Activated CD8-positive, alpha-beta memory T cell treated with anti-CD3 and anti-CD28 coated beads, Interleukin-2, amount 50 U/mL, for 24 hours (primary cell): ENCODE measurements around the gene WDR91.

ENCODE experiments used
- DNase-seq: peaks from one replicate; pipeline ENCODE4 v3.0.0-alpha.2; 2020; ENCODE audit errors: extremely low read depth

WDR91 gene

DNA sequence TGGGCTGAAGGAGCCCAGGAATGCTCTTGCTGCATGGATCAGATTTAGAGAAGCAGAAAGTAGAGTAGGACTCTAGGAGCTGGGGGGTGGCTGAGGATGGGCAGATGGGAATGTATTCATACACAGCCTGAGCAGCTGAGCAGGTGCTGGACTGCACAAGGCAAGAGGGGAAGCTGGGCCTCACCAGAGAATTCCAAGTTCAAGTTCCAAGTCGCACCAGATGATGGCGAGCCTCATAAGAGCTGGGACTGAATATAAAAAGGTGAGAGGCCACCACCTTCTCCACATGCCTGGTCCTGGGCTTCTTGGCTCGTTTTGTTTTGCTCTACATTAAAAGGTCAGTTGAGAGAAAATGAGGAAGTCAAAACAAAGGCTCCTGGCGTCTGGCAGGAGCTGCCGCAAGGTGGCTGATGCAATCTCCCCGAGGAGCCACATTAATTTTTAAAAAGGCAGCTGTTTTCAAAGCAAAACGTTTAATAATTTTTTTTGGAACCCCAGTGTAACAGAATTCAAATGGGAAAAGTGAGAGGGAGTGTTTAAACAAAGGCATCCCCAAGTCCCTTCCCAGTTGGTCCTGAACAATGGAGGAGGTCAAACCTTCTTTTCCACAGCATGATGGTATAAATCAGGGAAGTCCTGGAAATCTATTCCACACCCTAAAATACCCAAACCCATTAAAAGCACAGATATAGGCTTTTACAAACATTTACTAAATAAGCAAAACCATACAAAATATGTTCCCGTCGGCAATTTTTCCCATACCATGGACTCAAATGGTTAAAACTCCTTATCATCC lies 50.3 kb downstream of the WDR91 start:
- no peak for DNase-seq

DNA sequence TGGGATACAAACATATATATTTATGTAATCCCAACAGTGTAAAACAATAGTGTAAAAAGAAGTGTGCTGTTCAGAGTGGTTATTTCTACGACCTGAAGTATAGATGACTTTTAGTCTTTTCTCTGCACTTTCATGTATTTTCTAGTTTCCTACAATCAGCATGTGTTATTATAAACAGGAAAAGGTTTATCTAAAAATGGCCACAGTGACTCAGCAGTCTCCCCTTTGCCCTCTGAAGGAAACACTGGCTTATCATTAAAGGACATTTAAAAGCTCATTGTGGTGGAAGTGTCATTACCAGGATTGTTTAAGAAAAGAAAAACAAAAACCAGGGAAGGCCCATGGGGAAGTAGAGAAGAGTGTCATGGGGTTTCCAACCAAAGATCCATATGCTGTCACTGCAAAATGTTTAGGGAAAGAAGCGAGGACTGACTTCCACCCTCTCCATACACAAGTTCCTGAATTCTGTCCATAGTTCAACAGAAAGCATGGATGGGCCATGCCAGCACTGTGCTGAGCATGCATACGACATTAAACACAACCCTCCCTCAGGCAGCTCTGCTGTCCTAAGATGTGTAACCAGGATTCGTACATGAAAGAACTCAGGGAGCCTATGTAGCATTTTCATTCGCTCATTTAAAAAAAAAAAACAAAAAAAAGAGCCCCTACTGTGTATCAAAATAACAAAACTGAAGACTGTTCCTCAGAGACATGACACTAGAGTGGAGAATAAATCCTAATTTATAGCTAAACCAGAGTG lies 51.0 kb downstream of the WDR91 start:
- DNase-seq = no peak

DNA sequence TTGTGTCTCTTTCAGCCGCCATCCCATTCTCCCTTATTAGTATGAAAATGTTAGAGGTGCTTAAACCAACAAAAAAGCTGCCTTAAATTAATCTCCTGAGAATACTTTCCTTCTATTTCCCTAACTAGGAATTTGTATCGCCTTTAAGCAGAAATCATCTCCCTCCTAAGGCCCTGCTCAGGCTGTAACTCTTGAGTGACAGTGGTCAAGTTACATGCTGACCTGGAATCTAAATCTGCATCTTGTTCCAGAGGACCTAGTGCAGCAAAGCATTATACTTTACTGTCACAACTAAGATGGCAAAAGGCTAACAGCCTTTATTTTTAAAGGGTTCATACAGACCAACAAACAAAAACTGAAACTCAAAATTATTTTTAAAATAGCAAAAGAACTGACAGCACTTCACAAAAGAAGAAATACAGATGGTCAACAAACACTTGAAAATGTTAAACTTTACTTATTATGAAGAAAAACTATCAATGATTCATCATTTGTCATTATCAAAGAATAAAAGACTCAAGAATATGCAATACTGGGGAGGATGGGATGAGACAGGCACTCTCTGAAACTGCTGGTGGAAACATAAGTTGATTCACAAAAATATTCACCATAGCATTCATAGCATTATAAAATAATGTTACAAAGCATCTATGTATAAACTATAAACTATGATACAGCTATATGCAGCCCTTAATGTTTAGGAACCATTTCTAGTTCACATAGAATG lies 51.8 kb downstream of the WDR91 start:
- DNase-seq = no peak

DNA sequence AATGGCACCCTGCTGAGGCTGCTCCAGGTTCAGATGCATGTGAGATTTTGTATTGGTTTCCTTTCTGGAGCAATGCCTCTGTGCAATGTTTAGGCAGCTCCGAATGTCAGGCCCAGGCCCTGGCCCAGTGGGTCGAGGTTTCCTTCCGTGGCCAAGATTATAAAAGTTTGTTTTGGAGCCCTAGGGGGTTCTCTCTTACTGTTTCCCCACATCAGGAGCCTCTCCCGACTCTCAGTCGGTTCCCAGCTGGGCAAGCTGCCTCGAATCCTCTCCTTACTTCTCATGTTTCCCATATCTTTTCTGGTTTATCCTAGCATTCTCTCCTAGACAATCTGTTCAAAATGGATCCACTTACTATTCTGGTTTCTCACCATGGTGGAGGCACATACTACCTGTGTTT lies 52.5 kb downstream of the WDR91 start:
- no peak for DNase-seq

DNA sequence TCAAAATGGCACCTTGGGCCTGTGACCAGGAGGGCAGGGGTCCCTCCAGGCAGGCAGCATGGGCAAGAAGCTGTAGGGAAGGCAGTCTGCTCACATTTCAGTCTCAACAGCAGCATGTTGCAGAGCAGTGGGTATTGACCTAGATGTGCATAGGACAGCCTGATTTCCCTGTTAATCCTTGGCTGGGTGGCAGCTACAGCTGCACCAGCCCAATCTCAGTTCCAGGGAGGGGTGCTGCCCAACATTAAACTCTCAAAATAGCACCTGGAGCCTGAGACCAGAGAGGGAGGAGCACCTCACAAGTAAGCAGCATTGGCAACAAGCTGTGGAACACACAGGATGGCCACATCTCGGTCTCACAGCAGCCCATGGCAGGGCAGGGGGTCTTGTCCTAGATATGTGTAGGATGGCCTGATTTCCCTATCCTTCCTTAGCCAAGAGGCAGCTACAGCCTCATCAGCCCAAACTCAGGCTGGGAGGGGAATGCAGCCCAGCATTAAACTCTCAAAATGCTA lies 53.1 kb downstream of the WDR91 start:
- DNase-seq = no peak

DNA sequence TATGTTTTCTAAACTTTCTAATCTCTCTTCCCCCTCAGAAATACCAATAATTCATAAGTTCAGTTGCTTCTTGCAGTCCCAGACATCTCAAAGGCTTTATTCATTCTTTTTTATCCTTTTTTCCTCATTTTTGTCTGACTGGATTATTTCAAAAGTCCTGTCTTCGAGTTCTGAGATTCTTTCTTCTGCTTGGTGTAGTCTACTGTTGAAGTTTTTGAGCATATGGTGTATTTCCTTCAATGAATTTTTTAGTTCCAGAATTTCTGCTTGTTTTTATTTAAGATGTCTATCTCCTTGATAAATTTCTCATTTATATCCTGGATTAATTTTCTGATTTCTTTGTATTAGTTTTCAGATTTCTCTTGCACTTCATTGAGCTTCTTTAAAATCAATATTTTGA lies 55.0 kb downstream of the WDR91 start:
- no peak for DNase-seq

DNA sequence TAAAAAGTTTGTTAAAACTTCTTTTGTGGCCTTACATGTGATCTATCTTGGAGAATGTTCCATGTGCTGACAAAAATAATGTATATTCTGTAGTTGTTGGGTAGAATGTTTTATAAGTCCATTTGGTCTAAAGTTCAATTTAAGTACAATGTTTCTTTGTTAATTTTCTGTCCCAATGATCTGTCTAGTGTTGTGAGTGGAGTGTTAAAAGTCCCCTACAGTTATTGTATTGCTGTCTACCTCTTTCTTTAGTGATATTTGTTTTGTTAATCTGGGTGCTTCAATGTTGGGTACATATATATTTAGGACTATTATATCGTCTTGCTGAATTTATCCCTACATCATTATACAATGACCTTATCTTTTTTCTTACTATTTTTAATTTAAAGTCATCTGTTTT lies 56.6 kb downstream of the WDR91 start:
- no peak for DNase-seq

DNA sequence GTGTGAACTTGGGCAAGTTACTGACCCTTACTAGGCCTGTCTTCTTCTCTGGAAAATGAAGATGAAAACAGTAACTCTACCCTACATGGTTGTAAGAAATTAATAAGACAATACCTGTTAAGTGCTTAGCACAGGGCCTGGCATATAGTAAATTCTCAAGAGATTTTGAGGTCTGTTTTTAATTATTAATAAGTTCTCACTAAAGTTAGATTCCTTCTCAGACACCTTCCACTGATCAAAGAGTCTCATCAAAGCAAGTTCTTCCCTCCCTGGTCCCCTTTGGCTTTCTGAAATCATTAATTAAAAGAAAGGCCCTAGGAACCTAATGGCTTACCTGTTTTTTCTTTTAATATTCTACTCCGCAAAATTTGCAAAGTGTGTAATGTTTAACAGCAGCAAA lies 58.9 kb downstream of the WDR91 start:
- no peak for DNase-seq

DNA sequence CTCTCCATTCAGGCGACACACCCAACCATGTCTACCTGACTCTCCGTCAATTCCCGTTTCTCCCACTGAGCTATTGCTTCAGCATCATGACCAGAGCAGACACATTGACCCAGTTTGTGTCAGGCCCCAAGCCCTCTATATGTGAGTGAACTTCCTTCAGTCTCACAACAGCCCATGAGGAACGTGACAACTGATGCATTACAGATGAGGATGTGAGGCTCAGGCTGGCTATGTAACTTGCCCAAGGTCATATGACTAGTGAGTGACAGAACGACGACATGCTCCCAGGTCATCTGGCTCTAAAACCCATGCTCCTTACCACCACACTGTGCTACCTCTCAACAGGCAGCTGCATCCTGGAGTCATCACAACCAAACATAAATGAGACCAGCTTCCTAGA lies 59.8 kb downstream of the WDR91 start:
- no peak for DNase-seq

DNA sequence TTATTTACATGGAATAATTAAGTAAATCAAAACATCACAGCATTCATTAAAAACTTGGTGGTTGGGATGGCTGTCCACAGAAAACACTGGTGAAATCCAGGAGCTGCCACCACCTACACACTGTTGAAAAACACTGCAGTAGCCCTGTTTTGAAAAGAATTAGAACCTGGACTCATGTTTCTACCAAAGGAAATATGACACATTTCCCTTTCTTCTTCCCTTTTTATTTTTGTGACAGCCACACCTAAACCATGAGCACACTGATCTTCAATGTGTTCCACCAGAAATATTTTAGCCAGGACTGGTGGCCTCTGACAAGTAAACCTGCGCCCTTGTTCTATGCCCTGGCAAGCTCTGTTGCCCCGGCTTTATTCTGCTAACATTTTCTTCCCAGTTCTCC lies 60.2 kb downstream of the WDR91 start:
- no peak for DNase-seq

DNA sequence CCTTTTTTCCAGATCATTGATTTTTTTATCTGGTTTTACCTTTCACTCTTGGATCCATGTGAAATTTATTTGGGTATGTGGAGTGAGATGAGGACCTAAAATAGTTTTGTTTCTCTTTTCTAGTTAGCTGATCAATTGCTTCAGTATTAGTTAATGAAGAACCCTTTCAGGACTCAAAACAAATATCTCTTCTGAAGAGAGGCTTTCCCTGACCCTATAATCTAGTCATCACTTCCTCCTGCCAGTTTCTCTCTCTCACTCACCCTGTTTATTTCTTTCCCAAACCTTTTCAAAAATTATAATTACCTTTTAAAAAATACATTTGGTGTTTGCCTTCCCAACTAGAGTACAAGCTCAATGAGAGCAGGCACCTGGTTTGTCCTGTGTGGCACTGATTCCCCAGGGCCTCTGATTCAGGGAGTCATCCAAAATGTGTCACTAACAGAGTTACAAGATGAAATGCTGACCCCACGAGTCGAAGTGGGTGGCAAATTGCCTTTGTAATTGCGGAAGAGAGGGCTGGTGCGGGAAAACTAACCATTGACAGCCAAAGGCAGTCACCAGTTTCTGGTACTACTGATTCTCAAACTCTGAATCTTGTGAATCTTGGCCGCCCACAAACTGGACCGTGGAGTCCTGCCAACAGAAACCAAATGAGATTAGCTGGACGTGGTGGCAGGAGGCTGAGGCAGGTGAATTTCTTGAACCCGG lies 61.1 kb downstream of the WDR91 start:
- DNase-seq = no peak

DNA sequence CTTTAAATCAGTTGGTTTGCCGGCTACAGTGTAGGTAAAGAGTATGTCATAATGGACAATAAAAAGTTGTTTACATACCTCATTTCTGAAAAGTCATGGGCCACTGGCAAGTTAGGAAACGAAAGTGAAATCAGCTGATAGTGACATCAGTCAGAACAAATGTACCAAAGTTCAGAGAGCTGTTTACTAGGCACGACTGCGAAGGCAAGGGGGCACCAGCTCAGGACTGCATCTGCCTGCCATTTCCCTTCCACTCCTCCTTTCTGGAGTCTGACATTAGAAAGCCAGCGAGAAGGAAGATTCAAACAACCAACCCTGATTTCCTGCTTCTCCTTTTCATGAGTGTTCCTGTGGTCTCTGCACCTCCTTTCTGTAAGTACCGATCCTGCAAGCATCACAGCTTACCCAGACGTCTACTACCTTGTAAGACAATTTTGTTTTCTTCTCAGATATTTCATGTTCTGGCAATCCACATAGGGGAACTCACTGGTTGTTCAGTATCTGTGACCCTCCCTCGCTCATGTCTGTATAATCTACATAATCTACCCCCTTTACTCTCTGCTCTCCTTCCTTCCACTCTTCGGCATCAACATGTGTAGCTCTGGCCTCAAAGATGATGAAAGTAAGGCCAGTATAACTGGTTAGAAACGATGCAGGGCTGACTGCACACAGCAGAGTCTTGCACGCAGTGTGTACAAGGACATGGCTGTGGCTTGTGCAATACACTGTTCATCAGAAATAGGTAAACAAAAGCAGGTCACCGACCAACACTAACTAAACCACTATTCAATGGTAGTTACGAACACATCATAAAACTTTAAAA lies 63.2 kb downstream of the WDR91 start, which contains the start of gene TMEM140:
TMEM140 (plus strand) TSS at position 174 of the 823 bp plus-strand sequence. CDS start 16,370 bp downstream, outside the sequence.
- no peak for DNase-seq

DNA sequence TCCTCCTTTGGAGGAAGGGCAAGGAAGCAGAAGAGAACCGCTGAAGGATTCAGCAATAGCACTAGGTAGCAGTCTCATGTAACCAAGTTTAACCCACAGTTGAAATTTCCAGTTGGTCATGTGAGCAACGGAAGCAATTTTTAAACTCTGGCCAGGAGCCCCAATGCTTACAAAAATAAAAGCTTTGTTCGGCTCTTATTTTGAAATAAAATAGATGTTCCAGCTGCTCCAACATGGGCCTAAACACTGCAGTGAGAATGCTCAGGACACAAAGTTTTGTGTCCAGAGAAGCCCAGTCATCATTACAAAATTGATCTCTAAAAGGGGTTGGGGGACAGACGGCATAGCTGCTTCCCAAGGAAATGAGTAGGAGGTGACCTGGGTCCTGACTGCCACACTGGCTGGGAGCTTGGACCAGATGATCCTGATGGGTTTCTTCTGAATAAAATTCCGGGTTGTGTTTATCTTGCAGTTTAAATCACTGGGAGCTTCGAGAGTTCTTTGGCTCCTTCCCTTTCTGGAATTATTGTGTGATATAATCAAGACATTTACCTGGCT lies 63.9 kb downstream of the WDR91 start:
- no peak for DNase-seq

DNA sequence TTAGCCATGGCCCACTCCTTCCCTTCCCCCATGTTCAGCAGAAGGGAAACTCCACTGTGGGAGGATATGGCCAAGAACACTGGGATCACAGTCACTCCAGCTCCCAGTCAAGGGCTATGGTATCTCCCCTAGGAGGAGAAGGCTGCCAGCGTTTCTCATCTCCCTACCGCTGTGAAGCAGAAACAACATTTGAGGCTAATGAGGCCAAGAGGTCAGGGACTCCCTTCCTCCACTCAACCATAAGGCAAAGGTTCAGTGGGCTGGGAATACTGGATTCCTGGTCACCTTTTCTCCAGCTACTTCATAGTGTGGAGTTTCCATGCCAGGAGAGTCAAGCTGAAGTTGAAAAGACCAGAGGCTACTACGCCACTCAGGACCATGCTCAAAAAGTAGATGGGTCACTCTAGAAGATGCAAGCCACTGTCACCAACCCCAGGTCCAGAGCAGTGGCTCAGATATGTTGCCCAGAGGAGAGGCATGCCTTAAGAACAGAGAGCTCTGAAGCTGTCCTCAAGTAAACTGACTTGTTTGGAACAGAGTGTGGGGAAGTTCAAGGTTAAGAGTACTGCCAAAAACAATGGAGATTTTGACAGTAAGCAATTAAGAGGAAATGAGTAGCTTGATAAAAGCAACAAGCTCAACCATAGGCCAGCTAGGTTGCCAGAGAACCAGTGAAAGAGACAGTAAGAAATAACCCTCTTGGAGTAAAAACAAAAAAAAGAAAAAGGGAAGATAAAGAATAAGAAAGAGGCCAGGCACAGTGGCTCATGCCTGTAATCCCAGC lies 67.2 kb downstream of the WDR91 start:
- DNase-seq = no peak
